Stimulated activated memory B cell treated with anti-CD40 and anti-IgM and Interleukin-4, amounts not matched to agents 10 μg/mL and 1 μg/mL and 100 μg/mL, for 72 hours (primary cell): ENCODE measurements around the gene ZNF639.

ENCODE experiments used
- ATAC-seq: fragments of 150-1000 bp; cut with Tn5 transposase; 2 replicates; pipeline ENCODE4 v1.10.0; 2021
- H3K27ac Mint-ChIP-seq: one replicate; pipeline ENCODE4 v1.8.0; 2022; ENCODE audit warnings: mild to moderate bottlenecking, mixed read lengths
- H3K27me3 Mint-ChIP-seq: one replicate; pipeline ENCODE4 v1.8.0; 2022; ENCODE audit warnings: mixed read lengths
- H3K36me3 Mint-ChIP-seq: one replicate; pipeline ENCODE4 v1.8.0; 2022; ENCODE audit warnings: mixed read lengths
- H3K4me1 Mint-ChIP-seq: one replicate; pipeline ENCODE4 v1.8.0; 2022; ENCODE audit warnings: mixed read lengths
- H3K4me3 Mint-ChIP-seq: one replicate; pipeline ENCODE4 v1.8.0; 2022; ENCODE audit warnings: mild to moderate bottlenecking, moderate library complexity, mixed read lengths
- H3K9me3 Mint-ChIP-seq: one replicate; pipeline ENCODE4 v1.8.0; 2022; ENCODE audit warnings: mixed read lengths

The ZNF639 gene

GRCh38 chr3:179347345-179348194 lies 24.7 kb downstream of the ZNF639 start, which contains the start of gene MFN1:
TSS of gene MFN1 (plus strand) at chr3:179347709. CDS start at chr3:179348852, 1,143 bp downstream.
- H3K9me3 Mint-ChIP-seq: no peaks in the 10 kb centered on the region
- peak within 1 kb of the TSS; percentile 98 for H3K27ac Mint-ChIP-seq
- peak; percentile 96 for ATAC-seq
- H3K27me3 Mint-ChIP-seq: no peaks in the 10 kb centered on the region
- peaks cover 22% of the 10 kb centered on the region for H3K4me1 Mint-ChIP-seq
- peaks cover 15% of the 10 kb centered on the region for H3K36me3 Mint-ChIP-seq
- peak within 1 kb of the TSS; percentile 92 for H3K4me3 Mint-ChIP-seq

- Mint-ChIP-seq H3K27me3 (no peaks in the 10 kb centered on the region), H3K27ac (peak overlapping the region; percentile 98), H3K4me3 (peak overlapping the region; percentile 92), H3K4me1 (peaks cover 26% of the 10 kb centered on the region), H3K36me3 (peaks cover 20% of the 10 kb centered on the region), H3K9me3 (no peaks in the 10 kb centered on the region)
- ATAC-seq: peak; percentile 90
Observed at GRCh38 chr3:179348325-179349013, 25.6 kb downstream of the ZNF639 start.

GRCh38 chr3:179355996-179356395 lies 33.2 kb downstream of the ZNF639 start:
- ATAC-seq: no peak
- no peaks in the 10 kb centered on the region for H3K9me3 Mint-ChIP-seq
- peak overlapping the region; percentile 39 for H3K27ac Mint-ChIP-seq
- H3K4me1 Mint-ChIP-seq: peaks cover 39% of the 10 kb centered on the region
- no peaks in the 10 kb centered on the region for H3K27me3 Mint-ChIP-seq
- H3K4me3 Mint-ChIP-seq: no peak overlapping the region
- peaks cover 66% of the 10 kb centered on the region for H3K36me3 Mint-ChIP-seq

GRCh38 chr3:179363332-179363731 lies 40.5 kb downstream of the ZNF639 start:
- Mint-ChIP-seq H3K27ac (no peak overlapping the region), H3K27me3 (no peaks in the 10 kb centered on the region), H3K36me3 (peaks cover 45% of the 10 kb centered on the region), H3K9me3 (no peaks in the 10 kb centered on the region), H3K4me1 (no peaks in the 10 kb centered on the region), H3K4me3 (no peak overlapping the region)
- no peak for ATAC-seq

GRCh38 chr3:179369621-179370020 lies 46.8 kb downstream of the ZNF639 start:
- Mint-ChIP-seq H3K36me3 (peaks cover 39% of the 10 kb centered on the region), H3K27ac (no peak overlapping the region), H3K9me3 (no peaks in the 10 kb centered on the region)

GRCh38 chr3:179373938-179374337 lies 51.1 kb downstream of the ZNF639 start:
- H3K4me3 Mint-ChIP-seq: no peak overlapping the region
- no peaks in the 10 kb centered on the region for H3K27me3 Mint-ChIP-seq
- H3K9me3 Mint-ChIP-seq: no peaks in the 10 kb centered on the region
- ATAC-seq: no peak
- no peak overlapping the region for H3K27ac Mint-ChIP-seq
- no peaks in the 10 kb centered on the region for H3K4me1 Mint-ChIP-seq
- H3K36me3 Mint-ChIP-seq: peaks cover 33% of the 10 kb centered on the region

More at GRCh38 chr3:179369621-179370020, 46.8 kb downstream of the ZNF639 start:
- no peaks in the 10 kb centered on the region for H3K4me1 Mint-ChIP-seq
- no peak overlapping the region for H3K4me3 Mint-ChIP-seq
- ATAC-seq: no peak
- no peaks in the 10 kb centered on the region for H3K27me3 Mint-ChIP-seq

- no peak for ATAC-seq
- H3K27me3 Mint-ChIP-seq: no peaks in the 10 kb centered on the region
- H3K9me3 Mint-ChIP-seq: no peaks in the 10 kb centered on the region
- H3K4me3 Mint-ChIP-seq: no peak overlapping the region
- H3K4me1 Mint-ChIP-seq: no peaks in the 10 kb centered on the region
- peaks cover 42% of the 10 kb centered on the region for H3K36me3 Mint-ChIP-seq
- H3K27ac Mint-ChIP-seq: no peak overlapping the region
Observed at GRCh38 chr3:179375091-179375999, 52.5 kb downstream of the ZNF639 start.

- Mint-ChIP-seq H3K27ac (no peak overlapping the region), H3K27me3 (no peaks in the 10 kb centered on the region), H3K4me3 (no peak overlapping the region), H3K9me3 (no peaks in the 10 kb centered on the region), H3K4me1 (no peaks in the 10 kb centered on the region), H3K36me3 (peaks cover 41% of the 10 kb centered on the region)
- no peak for ATAC-seq
Observed at GRCh38 chr3:179376474-179376873, 53.6 kb downstream of the ZNF639 start.
